Measurements from ENCODE around the gene PRSS50. TPM values are rescaled to one million over a fixed set of nuclear protein-coding genes. Genes with fewer than 3 reads are reported as not detected.

PRSS50 gene
- total RNA-seq, 1 donor from 2014 or later: not detected

DNA sequence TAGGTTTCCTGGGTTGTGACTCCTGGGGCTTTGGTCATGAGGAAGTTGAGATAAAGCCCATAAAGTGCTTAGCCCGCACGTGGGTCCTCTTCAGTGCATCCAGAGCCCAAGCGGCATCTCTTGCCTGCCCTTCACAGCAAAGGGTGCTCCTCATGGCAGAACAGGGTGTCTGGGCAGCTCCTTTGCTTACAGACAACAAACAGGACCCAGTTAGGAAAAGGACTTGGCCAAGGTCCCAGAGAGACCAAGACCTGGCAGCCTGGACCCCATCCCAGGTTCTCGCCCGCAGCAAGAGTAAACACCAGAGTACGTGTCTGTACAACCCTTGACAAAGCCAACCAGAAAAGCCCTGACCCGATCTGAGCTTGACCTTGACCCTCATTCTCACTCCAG is 51.2 kb downstream of the PRSS50 start:
- Histone ChIP-seq H3K36me3 (no peaks in the 10 kb centered on the region), H3K4me3 (no peak overlapping the region), H3K4me1 (no peaks in the 10 kb centered on the region), H3K27ac (no peak overlapping the region), H3K9me3 (no peaks in the 10 kb centered on the region), H3K27me3 (no peaks in the 10 kb centered on the region)
- TF ChIP-seq, protein P1, sequence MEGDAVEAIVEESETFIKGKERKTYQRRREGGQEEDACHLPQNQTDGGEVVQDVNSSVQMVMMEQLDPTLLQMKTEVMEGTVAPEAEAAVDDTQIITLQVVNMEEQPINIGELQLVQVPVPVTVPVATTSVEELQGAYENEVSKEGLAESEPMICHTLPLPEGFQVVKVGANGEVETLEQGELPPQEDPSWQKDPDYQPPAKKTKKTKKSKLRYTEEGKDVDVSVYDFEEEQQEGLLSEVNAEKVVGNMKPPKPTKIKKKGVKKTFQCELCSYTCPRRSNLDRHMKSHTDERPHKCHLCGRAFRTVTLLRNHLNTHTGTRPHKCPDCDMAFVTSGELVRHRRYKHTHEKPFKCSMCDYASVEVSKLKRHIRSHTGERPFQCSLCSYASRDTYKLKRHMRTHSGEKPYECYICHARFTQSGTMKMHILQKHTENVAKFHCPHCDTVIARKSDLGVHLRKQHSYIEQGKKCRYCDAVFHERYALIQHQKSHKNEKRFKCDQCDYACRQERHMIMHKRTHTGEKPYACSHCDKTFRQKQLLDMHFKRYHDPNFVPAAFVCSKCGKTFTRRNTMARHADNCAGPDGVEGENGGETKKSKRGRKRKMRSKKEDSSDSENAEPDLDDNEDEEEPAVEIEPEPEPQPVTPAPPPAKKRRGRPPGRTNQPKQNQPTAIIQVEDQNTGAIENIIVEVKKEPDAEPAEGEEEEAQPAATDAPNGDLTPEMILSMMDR (IDR thresholded peaks at IDR 0.05): no peak
- intact Hi-C loops (cut with DNase I): no loop called here
- DNase-seq (ENCODE audit: low spot score in 2 of 2): peak; percentile 2 to 34

DNA sequence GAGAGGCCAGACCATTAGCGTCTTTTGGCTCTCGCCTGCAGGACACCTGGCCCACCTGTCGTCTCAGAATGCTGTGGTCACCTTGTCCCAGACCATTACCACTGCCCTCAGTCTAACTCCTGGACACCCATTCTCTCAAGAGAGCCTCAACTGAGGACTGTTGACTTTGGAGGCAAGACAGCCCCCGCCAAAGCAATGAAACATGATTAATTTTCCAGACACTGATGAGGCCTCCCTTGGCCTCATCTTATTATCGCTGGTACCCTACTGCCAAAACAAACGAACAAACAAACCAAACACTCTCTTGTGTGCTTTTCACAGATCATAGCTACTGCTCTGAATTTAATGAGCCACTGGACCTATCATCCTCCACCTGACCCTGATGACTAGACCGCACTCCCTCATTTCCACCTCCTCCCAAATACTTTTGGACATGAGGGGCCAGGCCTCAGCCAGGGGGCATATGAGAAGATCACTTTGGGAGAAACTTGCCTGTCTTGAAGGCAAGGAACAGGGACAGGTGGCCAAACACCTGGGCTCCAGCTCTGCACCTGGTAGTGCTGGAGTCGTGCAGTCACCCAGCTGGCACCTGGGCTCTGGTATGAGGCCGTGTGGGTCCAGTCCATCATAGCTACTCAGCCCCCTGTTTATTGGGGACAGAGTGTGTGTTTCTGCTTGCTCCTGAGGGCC is 51.8 kb downstream of the PRSS50 start:
- no peaks in the 10 kb centered on the region for H3K36me3 ChIP-seq
- H3K27ac ChIP-seq: no peak overlapping the region
- no peaks in the 10 kb centered on the region for H3K27me3 ChIP-seq
- H3K9me3 ChIP-seq: no peaks in the 10 kb centered on the region
- no peak for DNase-seq (ENCODE audit: low spot score in 2 of 2)
- H3K4me3 ChIP-seq: no peak overlapping the region
- TF ChIP-seq, protein P1 (IDR thresholded peaks at IDR 0.05): no peak
- intact Hi-C loops (cut with DNase I): no loop called here
- no peaks in the 10 kb centered on the region for H3K4me1 ChIP-seq

DNA sequence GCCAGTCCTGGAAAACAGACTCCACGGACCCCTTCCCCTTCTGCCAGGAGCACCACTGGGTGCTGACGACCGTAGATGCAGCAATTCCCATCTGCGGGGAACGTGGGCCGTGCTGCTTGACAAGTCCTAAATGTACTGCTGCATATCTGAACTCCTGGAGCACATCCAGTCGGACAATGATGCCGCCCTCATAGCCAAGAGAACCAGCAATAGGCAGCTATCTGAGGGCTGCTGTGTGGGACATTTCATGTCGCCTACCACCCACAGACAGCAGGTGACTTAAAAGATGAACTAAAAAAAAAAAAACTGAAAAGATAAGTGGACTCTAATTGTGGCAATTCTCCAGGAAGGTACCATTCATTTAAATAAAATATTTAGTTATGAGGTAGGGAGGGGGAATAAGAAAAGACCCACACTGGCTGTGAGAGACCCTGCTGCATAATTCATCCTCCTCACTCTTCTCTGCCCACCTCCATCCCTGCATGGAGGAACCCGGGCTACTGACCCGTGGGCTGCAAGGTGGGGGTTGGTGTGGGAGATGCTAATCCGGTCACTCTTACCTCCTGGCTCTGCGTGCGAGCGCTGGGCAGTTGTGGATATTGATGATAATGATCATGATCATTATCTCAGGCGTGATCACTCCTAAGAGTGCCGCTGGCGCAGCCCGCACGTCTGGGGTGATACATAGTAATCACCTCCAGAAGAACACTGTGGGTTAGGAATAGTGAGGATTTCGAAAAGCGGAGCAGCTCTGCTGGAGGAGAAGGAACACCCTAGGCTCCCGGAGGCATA is 52.5 kb downstream of the PRSS50 start:
- Histone ChIP-seq H3K4me1 (no peaks in the 10 kb centered on the region), H3K4me3 (no peak overlapping the region), H3K36me3 (no peaks in the 10 kb centered on the region), H3K27me3 (no peaks in the 10 kb centered on the region), H3K9me3 (no peaks in the 10 kb centered on the region), H3K27ac (no peak overlapping the region)
- TF ChIP-seq, protein P1 (IDR thresholded peaks at IDR 0.05): no peak
- DNase-seq (ENCODE audit: low spot score in 2 of 2): peak in 1 of 2 donors; percentile 48
- intact Hi-C loops (cut with DNase I): no loop called here

DNA sequence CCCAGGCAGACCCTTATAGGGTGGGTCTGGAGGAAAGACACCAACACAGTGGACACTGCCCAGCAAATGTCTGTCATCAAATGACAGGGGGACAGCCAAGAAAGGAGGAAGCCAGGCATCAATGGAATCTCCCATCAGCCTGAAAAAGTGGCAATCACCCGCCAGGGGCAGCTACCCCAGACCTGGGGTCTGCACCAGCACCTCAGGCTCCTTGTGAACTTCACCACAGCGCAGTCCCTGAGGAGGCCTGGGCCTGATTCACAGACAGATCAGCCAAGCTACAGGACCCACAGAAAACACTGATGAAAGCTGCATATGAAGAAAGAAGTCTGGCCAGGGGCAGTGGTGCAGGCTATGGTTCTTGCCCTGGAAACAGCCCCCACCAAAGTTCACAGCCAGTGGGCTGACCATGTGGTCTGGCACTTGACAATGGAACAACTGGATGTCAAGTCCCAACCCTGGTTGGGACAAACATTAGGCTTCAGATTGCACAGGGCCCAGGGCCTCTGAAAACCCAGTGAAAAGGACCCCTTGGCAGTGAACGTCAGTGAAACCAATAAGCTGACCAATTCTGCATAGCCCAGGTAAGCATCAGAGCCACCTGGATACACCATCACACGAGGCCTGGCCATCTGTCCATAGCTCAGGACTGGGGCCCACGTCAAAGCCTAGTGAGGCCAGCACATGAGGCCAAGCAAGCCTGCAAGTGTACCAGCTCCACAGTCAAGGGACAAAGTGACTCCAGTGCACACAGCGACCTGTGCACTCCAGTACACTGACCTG is 53.3 kb downstream of the PRSS50 start:
- intact Hi-C loops (cut with DNase I): no loop called here
- H3K4me3 ChIP-seq: no peak overlapping the region
- peak in 1 of 2 donors; percentile 31 for DNase-seq (ENCODE audit: low spot score in 2 of 2)

DNA sequence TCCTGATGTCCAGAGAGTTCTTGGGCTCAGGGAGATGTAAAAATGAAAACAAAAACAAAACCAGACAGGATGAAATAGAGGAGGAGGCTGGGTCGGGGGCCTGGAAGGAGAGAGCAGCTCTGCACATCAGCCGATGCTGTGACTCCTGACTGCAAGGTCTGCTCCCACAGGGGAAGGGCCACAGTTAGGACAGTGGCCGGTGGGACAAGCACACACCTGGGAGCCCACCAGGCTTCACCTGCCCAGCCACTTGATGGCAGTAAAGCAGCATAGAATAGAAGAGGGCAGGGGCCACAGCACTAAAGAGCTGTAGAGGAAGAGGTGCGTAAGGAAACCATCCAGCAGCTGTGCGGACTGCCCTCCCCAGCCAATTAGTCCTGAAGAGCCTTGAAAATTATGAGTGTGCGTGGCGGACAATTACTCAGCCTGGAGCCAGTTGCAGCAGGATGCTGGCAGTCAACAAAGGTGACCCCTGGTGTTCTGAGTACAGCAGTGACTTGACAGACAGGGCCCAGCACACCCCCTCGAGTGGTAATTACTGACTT is 54.0 kb downstream of the PRSS50 start:
- Histone ChIP-seq H3K9me3 (no peaks in the 10 kb centered on the region), H3K27me3 (no peaks in the 10 kb centered on the region), H3K36me3 (no peaks in the 10 kb centered on the region), H3K4me3 (no peak overlapping the region), H3K27ac (no peak overlapping the region), H3K4me1 (no peaks in the 10 kb centered on the region)
- intact Hi-C loops (cut with DNase I): no loop called here
- peak in 1 of 2 donors; percentile 49 for DNase-seq (ENCODE audit: low spot score in 2 of 2)
- TF ChIP-seq, protein P1 (IDR thresholded peaks at IDR 0.05): no peak

More for the DNA sequence above, 53.3 kb downstream of the PRSS50 start:
- Histone ChIP-seq H3K4me1 (no peaks in the 10 kb centered on the region), H3K27me3 (no peaks in the 10 kb centered on the region), H3K9me3 (no peaks in the 10 kb centered on the region), H3K27ac (no peak overlapping the region), H3K36me3 (no peaks in the 10 kb centered on the region)
- TF ChIP-seq, protein P1 (IDR thresholded peaks at IDR 0.05): no peak
